ENCODE data around the gene CFHR3. TPM values are rescaled to one million over a fixed set of nuclear protein-coding genes. Genes with fewer than 3 reads are reported as not detected.

Gene CFHR3
- total RNA-seq, 1 donor from 2014 or later, result not detected

Other genes starting within 250 kb of the CFHR3 start
- gene KCNT2, start 166.4 kb upstream of the CFHR3 start, total RNA-seq, result 0.53 and 2.5 TPM in 2 replicates
- 74.6 and 160 TPM in 2 replicates for gene CFH, start 122.8 kb upstream of the CFHR3 start, total RNA-seq
- 0.07 TPM in 1 of 2 replicates, not detected in the other for gene CFHR1, start 44.9 kb downstream of the CFHR3 start, total RNA-seq
- not detected in 2 replicates for gene CFHR4, start 113.2 kb downstream of the CFHR3 start, total RNA-seq
- not detected in 2 replicates for gene CFHR2, start 168.9 kb downstream of the CFHR3 start, total RNA-seq
- not detected in 2 replicates for gene CFHR5, start 202.7 kb downstream of the CFHR3 start, total RNA-seq